ENCODE results near the gene KCNG2. TPM values are rescaled to one million over a fixed set of nuclear protein-coding genes. Genes with fewer than 3 reads are reported as not detected.
A peak's percentile ranks its signal among the peaks of the same experiment; 100 is the strongest.

KCNG2 gene
- total and polyA plus RNA-seq, 2 experiments from 2014 or later: 0.13 to 0.52 TPM

DNA sequence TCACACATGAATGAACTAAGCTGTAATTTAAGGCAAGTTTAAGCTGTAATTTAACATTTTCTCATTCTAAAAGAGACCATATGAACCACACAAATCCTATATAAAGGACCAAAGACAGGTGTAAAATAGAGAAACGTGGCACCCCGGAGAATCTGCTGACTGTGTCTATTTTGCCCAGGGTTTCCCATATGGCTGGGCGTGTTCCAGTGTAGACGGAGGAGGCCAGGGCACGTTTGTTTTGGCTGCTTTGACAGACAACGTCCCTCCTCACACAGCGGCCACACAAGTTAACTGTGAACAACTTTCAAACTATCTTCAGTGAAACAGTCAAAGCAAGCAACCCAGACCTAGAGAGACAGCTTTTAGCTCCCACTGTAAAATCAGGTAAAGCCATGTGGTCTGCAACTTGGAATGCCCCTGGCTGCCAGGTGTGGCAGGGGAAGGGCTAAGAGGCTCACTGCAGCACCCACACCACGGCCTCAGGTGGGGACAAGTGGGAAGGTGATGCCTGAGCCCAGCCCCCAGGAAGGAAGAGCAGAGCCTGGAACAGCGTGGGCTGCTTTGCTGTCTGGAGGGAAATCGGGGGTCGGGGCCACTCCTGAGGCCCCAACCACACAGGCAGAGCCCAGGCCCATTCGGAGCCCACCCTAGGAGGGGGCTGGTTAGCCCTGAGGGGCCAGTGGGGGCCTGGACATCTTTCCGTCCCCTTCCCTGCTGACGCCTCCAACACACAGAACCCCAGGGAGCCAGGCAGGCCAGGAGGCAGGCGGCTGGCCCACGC lies 113.0 kb downstream of the KCNG2 start:
- no peaks in the 10 kb centered on the region for H4K20me1 ChIP-seq (replicated peaks; ENCODE audit: insufficient read depth)
- peaks cover 9% of the 10 kb centered on the region; the same call in 1 of the 3 replicates for H3K36me3 Mint-ChIP-seq (ENCODE audit: low read depth)
- H3K4me1 ChIP-seq (ENCODE audit: insufficient read depth): no peaks in the 10 kb centered on the region
- H3K9me2 ChIP-seq (ENCODE audit: insufficient read depth): no peaks in the 10 kb centered on the region
- DNase-seq (ENCODE audit: low spot score) (no peak), ATAC-seq (no peak; the same call in 1 of the 3 replicates)
- no peaks in the 10 kb centered on the region for H3K27me3 ChIP-seq (ENCODE audit: insufficient read depth)
- peak overlapping the region; percentile 56 for H3K4me3 Mint-ChIP-seq
- no peak overlapping the region for H2AFZ ChIP-seq
- peaks cover 11% of the 10 kb centered on the region for H3K27me3 Mint-ChIP-seq (ENCODE audit: insufficient read depth, low read depth, poor library complexity)
- H3K9me3 Mint-ChIP-seq: peaks cover 3% of the 10 kb centered on the region; the same call in 1 of the 3 replicates
- H3K4me1 Mint-ChIP-seq: peaks cover 18% of the 10 kb centered on the region
- TF ChIP-seq, protein P1, sequence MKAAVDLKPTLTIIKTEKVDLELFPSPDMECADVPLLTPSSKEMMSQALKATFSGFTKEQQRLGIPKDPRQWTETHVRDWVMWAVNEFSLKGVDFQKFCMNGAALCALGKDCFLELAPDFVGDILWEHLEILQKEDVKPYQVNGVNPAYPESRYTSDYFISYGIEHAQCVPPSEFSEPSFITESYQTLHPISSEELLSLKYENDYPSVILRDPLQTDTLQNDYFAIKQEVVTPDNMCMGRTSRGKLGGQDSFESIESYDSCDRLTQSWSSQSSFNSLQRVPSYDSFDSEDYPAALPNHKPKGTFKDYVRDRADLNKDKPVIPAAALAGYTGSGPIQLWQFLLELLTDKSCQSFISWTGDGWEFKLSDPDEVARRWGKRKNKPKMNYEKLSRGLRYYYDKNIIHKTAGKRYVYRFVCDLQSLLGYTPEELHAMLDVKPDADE (IDR thresholded peaks at IDR 0.05): no peak
- TF ChIP-seq EZH2 (IDR thresholded peaks at IDR 0.05; ENCODE audit: low read depth, unreplicated experiment) (no peak), NANOG (IDR thresholded peaks at IDR 0.05; ENCODE audit: borderline replicate concordance) (no peak), POLR2AphosphoS5 (IDR thresholded peaks at IDR 0.05; ENCODE audit: low read depth) (no peak), ZNF331 (CRISPR knock-in tag; IDR thresholded peaks at IDR 0.05; ENCODE audit: low read depth) (no peak)
- TF ChIP-seq, protein P2, sequence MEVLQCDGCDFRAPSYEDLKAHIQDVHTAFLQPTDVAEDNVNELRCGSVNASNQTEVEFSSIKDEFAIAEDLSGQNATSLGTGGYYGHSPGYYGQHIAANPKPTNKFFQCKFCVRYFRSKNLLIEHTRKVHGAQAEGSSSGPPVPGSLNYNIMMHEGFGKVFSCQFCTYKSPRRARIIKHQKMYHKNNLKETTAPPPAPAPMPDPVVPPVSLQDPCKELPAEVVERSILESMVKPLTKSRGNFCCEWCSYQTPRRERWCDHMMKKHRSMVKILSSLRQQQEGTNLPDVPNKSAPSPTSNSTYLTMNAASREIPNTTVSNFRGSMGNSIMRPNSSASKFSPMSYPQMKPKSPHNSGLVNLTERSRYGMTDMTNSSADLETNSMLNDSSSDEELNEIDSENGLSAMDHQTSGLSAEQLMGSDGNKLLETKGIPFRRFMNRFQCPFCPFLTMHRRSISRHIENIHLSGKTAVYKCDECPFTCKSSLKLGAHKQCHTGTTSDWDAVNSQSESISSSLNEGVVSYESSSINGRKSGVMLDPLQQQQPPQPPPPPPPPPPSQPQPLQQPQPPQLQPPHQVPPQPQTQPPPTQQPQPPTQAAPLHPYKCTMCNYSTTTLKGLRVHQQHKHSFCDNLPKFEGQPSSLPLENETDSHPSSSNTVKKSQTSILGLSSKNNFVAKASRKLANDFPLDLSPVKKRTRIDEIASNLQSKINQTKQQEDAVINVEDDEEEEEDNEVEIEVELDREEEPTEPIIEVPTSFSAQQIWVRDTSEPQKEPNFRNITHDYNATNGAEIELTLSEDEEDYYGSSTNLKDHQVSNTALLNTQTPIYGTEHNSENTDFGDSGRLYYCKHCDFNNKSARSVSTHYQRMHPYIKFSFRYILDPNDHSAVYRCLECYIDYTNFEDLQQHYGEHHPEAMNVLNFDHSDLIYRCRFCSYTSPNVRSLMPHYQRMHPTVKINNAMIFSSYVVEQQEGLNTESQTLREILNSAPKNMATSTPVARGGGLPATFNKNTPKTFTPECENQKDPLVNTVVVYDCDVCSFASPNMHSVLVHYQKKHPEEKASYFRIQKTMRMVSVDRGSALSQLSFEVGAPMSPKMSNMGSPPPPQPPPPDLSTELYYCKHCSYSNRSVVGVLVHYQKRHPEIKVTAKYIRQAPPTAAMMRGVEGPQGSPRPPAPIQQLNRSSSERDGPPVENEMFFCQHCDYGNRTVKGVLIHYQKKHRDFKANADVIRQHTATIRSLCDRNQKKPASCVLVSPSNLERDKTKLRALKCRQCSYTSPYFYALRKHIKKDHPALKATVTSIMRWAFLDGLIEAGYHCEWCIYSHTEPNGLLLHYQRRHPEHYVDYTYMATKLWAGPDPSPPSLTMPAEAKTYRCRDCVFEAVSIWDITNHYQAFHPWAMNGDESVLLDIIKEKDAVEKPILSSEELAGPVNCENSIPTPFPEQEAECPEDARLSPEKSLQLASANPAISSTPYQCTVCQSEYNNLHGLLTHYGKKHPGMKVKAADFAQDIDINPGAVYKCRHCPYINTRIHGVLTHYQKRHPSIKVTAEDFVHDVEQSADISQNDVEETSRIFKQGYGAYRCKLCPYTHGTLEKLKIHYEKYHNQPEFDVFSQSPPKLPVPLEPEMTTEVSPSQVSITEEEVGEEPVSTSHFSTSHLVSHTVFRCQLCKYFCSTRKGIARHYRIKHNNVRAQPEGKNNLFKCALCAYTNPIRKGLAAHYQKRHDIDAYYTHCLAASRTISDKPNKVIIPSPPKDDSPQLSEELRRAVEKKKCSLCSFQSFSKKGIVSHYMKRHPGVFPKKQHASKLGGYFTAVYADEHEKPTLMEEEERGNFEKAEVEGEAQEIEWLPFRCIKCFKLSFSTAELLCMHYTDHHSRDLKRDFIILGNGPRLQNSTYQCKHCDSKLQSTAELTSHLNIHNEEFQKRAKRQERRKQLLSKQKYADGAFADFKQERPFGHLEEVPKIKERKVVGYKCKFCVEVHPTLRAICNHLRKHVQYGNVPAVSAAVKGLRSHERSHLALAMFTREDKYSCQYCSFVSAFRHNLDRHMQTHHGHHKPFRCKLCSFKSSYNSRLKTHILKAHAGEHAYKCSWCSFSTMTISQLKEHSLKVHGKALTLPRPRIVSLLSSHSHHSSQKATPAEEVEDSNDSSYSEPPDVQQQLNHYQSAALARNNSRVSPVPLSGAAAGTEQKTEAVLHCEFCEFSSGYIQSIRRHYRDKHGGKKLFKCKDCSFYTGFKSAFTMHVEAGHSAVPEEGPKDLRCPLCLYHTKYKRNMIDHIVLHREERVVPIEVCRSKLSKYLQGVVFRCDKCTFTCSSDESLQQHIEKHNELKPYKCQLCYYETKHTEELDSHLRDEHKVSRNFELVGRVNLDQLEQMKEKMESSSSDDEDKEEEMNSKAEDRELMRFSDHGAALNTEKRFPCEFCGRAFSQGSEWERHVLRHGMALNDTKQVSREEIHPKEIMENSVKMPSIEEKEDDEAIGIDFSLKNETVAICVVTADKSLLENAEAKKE (CRISPR knock-in tag; IDR thresholded peaks at IDR 0.05): no peak
- TF ChIP-seq, protein P3, sequence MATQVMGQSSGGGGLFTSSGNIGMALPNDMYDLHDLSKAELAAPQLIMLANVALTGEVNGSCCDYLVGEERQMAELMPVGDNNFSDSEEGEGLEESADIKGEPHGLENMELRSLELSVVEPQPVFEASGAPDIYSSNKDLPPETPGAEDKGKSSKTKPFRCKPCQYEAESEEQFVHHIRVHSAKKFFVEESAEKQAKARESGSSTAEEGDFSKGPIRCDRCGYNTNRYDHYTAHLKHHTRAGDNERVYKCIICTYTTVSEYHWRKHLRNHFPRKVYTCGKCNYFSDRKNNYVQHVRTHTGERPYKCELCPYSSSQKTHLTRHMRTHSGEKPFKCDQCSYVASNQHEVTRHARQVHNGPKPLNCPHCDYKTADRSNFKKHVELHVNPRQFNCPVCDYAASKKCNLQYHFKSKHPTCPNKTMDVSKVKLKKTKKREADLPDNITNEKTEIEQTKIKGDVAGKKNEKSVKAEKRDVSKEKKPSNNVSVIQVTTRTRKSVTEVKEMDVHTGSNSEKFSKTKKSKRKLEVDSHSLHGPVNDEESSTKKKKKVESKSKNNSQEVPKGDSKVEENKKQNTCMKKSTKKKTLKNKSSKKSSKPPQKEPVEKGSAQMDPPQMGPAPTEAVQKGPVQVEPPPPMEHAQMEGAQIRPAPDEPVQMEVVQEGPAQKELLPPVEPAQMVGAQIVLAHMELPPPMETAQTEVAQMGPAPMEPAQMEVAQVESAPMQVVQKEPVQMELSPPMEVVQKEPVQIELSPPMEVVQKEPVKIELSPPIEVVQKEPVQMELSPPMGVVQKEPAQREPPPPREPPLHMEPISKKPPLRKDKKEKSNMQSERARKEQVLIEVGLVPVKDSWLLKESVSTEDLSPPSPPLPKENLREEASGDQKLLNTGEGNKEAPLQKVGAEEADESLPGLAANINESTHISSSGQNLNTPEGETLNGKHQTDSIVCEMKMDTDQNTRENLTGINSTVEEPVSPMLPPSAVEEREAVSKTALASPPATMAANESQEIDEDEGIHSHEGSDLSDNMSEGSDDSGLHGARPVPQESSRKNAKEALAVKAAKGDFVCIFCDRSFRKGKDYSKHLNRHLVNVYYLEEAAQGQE (IDR thresholded peaks at IDR 0.05; ENCODE audit: unreplicated experiment): no peak
- no peaks in the 10 kb centered on the region for H3F3A ChIP-seq (replicated peaks; ENCODE audit: low read depth)
- no peak overlapping the region for H3K27ac Mint-ChIP-seq
- no peaks in the 10 kb centered on the region for H3K79me2 ChIP-seq (replicated peaks; ENCODE audit: insufficient read depth)
- H3K36me3 ChIP-seq (ENCODE audit: insufficient read depth): no peaks in the 10 kb centered on the region
- no peak overlapping the region for H3K27ac ChIP-seq (ENCODE audit: low read depth)
- H3K4me3 ChIP-seq: no peak overlapping the region
- H3K4me2 ChIP-seq: peak overlapping the region; percentile 64; the same call in 1 of the 2 replicates

Data from GM23338 (cell line).